Left cardiac atrium (tissue), 4 donors: ENCODE data around the gene PDZK1. TPM values are rescaled to one million over a fixed set of nuclear protein-coding genes. Genes with fewer than 3 reads are reported as not detected.
"Not testable (repeated sequence)": the region's sequence is repeated elsewhere in the genome, so short reads cannot be mapped to it uniquely, and the experiment has no call there.

Source experiments
- ATAC-seq, 2 donors: fragments of 200-7000 bp; cut with Tn5 transposase; one replicate each; pipeline ENCODE4 v1.9.1; 2020; ENCODE audit warnings: mild to moderate bottlenecking in 2 of 2, moderate library complexity in 2 of 2
- DNase-seq: peaks from one replicate; pipeline ENCODE4 v3.0.0-alpha.2; 2020
- intact Hi-C, 2 donors: fragments of 100-400 bp; cut with DNase I; formaldehyde crosslinking; loops; one replicate each; pipeline versions ENCODE4 v1.14.1 to v1.15.1; 2022 to 2023
- total RNA-seq, 2 donors: library from RNA; stranded (reverse); fragmentation: NEBNext Ultra II Directional; extraction: Animal tissue kit (Norgen Biotek cat#: 25700); gene quantifications; one replicate each; pipeline ENCODE4 v1.2.1, GENCODE V29; 2021
- donor health status: DM: no; HTN: yes; CAD: no.
- donor health status: DM: no; HTN: yes; CAD: no; lungs with severe emphysema.
- donor health status: DM: yes; HTN: yes; CAD: no.
- donor health status: Dilated cardiomyopathy.

Gene PDZK1
- total RNA-seq, 2 donors from 2014 or later = 0.12 to 0.65 TPM

GRCh38 chr1:145714524-145715111, 7.5 kb upstream of the PDZK1 start:
- ATAC-seq = peak; percentile 94 to 96
- intact Hi-C loops = no loop called here

DNA sequence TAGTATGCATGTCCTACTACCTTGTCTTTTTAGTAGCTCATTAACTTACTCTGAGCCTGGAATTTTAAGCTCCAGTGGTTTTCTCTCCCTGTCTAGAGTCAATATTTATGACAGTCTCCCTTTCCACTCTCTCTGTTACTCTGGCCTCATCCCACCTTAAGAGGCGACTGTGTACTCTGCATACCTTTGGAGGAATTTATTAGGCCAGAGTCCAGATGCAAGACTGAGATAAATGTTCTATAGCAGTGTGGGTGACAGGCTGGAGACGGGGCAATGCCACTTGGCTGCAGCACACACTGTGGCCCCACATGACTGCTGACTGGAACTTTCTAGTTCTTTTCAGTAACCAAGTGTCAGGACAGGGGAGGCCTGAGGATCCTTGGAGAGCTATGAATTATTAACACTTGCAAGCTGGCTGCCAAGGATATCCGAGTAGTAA, 4.1 kb upstream of the PDZK1 start:
- DNase-seq = no peak
- no peak for ATAC-seq
- intact Hi-C loops = no loop called here

More at GRCh38 chr1:145714524-145715111, 7.5 kb upstream of the PDZK1 start:
- DNase-seq = peak; percentile 54

DNA sequence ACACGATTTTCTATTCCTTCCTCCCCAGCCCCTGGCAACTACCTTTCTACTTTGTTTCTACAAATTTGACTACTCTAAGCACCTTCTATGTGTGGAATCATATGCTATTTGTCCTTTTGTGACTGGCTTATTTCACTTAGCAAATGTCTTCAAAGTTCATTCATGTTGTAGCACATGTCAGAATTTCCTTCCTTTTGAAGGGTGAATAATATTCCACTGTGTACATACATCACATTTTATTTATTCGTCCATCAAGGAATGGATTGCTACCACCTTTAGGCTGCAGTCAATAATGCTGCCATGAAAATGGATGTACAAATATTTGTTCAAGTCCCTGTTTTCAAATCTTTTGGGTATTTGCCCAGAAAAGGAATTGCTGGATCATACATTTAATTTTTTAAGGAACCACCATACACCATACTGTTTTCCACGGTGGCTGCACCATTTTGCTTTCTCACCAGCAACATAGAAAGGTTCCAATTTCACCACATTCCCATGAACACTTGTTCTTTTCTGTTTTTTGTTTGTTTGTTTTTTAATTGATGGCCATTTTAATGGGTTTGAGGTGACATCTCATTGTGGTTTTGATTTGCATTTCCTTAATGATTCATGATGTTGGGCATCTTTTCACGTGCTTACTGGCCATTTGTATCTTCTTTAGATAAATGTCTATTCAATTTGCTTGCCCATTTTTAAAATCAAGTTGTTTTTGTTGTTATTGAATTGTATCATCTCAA, 3.3 kb upstream of the PDZK1 start:
- DNase-seq (no peak), ATAC-seq (no peak)
- intact Hi-C loops = no loop called here

DNA sequence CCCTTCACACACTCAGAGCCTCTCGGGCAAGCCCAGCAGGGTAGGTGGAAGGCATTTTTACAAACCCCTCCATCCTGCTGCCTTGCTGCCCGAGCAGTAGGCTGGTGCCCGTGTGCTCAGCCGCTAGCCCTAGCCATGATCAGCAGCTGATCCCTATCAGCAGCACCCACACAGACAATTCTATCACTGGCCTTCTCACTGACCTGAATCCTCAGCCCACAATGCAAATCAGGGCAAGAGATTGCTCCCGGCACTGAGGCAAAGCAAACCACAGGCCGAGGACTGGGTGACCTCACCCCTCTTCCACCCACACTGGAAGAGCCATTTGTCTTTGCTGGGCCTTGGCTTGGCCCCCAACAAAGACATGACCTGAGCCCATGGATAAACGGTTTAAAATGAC, 895 bp upstream of the PDZK1 start:
- DNase-seq (no peak), ATAC-seq (no peak)
- intact Hi-C loops = no loop called here

DNA sequence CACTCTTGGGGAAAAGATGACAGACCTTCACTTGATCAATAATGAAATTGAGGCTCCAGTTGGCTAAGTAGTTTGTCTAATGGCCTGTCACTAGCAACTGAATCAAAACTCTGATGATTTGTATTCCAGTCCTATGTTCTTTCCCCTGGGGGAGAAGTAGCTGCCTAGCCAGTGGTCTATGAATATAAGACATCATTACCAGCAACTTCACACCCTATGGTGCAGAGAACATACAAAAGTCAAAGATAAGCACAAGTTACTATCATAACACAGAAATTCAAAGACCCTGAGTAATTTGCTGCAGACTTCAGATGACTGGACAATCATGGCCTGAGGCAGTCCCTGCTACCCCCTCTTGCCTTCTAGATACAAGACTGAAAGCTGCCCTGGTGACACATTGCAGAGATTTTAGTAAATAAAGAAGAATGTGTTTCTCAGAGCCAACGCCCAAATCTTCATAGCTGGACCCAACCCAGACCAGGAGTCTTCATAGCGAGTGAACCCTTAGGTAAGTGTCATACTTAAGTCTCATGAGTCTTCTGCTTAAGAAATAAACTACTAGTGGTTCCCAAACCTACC, 993 bp downstream of the PDZK1 start:
- no peak for ATAC-seq
- intact Hi-C loops = no loop called here
- no peak for DNase-seq

GRCh38 chr1:145705622-145706021, 1.5 kb downstream of the PDZK1 start:
- ATAC-seq (no peak), DNase-seq (no peak)
- intact Hi-C loops = no loop called here

GRCh38 chr1:145702826-145703225, 4.3 kb downstream of the PDZK1 start:
- DNase-seq (no peak), ATAC-seq (no peak)
- intact Hi-C loops = no loop called here

DNA sequence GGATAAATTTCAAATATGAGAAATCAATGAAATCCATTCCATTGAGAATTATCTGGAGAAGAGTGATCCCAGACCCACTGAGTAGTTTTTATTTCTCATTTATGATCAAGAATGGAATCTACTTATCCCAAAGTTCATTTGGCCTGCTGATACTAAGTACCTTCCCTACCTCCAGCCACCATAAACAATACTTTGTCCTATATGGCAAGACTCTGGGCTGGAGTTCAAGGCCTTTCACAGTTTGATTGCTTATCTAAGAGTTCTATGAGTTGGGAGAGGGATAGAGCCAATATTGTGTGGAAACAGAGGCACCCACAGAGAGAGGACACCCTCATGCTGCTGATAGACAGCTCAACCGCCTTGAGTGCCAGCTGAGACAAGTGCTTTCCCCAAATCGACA, 5.1 kb downstream of the PDZK1 start:
- DNase-seq (no peak), ATAC-seq (no peak)
- intact Hi-C loops = no loop called here

GRCh38 chr1:145701306-145701862, 5.8 kb downstream of the PDZK1 start:
- intact Hi-C loops = no loop called here
- ATAC-seq (no peak), DNase-seq (no peak)

DNA sequence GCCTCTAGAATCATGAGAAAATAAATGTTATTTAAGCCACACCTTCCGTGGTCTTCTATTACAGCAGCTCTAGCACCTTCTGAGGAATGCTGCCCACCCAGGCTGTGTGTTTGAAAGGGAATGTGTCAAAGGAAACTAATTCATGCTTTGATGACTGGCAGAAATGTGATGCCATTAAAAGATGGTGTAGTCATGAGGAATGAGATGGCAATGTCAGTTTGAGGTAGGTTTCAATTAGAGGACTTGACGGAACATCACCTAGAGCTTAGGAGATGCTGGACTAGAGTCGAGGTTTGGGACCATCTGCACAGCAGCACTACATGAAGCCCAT, 10.6 kb downstream of the PDZK1 start:
- intact Hi-C loops = no loop called here
- DNase-seq (no peak), ATAC-seq (no peak)

DNA sequence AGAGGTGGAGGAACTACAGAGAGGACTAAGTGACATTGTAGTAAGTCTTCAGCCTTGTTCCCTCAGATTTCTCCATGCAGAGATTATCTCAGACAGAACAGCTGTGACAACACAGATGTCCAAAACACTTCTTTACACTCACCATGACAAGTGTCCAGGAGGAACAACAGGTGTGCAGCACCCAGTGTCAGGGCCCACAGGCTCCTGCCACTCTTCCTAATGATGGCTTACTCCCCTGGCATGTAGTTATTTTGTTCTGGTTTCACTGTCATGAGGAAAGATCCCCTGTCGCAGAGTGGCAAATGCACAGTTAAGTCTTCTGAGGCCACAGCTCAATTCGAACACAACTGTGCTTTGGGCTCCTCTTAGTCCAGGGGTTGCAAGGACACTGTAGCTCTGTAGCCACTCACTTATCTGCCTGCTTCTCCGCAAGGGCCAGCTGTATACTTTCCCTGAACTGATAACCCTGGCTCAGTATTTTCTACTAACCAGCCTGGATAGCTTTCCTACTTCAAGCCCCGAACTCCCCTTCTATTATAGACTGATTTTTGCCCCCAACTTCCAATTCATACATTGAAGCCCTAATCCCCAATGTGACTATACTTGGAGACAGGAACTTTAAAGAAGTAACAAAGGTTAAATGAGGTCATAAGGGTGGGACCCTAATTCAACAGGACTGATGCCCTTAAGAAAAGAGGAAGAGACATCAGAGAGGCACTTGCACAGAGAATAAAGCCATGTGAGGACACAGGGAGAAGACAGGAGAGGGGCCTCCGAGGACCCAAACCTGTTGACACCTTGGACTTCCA, 11.1 kb downstream of the PDZK1 start:
- no peak for ATAC-seq
- DNase-seq = no peak
- intact Hi-C loops = no loop called here

DNA sequence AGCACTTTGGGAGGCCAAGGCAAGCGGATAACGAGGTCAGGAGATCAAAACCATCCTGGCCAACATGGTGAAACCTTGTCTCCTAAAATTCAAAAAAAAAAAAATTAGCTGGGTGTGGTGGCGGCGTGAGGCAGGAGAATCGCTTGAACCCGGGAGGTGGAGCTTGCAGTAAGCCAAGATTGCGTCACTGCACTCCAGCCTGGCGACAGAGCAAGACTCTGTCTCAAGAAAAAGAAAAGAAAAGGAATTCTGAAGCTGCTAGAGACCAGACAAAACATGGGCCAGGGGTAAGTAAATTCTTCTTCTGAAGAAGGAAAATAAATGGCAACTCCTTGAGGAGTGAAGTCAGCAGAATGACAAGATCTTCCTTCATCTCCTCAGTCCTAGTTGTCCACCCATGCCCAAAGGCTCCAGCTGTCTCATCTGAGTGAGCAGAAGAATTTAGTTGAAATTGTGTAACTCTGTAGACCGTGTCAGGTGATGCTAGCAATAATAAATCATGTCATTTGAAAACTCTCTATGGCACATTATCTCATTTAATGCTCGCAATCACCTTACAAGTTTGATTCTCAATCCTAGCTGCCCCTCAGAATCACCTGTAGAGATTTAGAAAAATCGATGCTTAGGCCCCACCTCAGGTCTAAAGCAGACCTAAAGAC, 14.3 kb downstream of the PDZK1 start:
- DNase-seq (no peak), ATAC-seq (no peak)
- intact Hi-C loops = no loop called here

GRCh38 chr1:145690587-145691558, 16.3 kb downstream of the PDZK1 start:
- DNase-seq (no peak), ATAC-seq (peak in 1 of 2 donors; percentile 31)
- intact Hi-C loops = no loop called here

- DNase-seq (no peak), ATAC-seq (no peak)
- intact Hi-C loops = no loop called here
Observed at GRCh38 chr1:145689922-145690321, 17.2 kb downstream of the PDZK1 start.

GRCh38 chr1:145688924-145689323, 18.2 kb downstream of the PDZK1 start:
- DNase-seq (no peak), ATAC-seq (no peak)
- intact Hi-C loops = no loop called here

GRCh38 chr1:145688328-145688727, 18.8 kb downstream of the PDZK1 start:
- ATAC-seq (no peak), DNase-seq (no peak)
- intact Hi-C loops = no loop called here

DNA sequence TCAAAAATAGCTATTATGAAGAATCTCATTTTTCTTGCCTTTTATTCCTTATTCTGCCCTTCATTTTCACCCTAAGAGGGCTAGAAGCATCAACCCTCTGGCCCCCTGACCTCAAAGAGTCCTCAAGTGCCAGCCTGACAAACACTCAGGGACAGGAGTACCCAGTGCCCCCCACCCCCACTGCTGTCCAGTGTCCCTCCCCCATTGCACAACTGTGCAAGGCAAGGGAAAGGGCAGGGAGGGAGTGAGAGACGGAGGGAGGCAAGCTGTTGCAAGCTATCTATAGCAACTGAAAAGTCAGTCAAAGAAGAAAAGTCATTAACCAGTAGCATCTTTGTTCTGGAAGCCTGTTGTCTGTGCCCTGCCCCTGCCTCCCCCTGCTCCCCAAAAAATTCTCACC, 21.1 kb downstream of the PDZK1 start:
- intact Hi-C loops, ATAC-seq, DNase-seq: not testable (repeated sequence)

DNA sequence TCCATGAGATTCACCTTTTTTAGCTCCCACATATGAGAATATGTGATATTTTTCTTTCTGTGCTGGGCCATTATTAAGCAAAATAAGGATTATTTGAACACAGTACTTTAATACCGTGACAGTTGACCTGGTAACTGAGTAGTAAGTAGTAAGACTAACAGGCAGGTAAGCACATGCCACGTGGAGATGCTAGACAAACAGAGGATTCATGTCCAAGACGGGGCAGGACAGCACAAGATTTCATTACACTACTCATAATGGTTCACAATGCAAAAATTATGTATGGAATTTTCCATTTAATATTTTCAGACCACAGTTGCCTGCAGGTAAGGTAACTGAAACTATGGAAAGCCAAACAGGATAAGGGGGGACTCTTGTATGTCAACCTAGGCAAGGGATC, 22.3 kb downstream of the PDZK1 start:
- DNase-seq, ATAC-seq, intact Hi-C loops: not testable (repeated sequence)
